OCI-LY7 (cell line): Measurements from ENCODE around the gene DOHH.

ENCODE experiments used
- EZH2phosphoT487 ChIP-seq: fragments of 200-600 bp; sonication (generic); IDR thresholded peaks from 2 replicates; pipeline ENCODE4 v1.6.1; 2018; ENCODE audit warnings: low read depth, borderline replicate concordance, mild to moderate bottlenecking, mixed run types, antibody characterized with exemption, low read length, moderate library complexity, mixed read lengths
- TF ChIP-seq, protein P1 (sequence below): fragments of 200-600 bp; sonication (generic); conservative IDR thresholded peaks from 2 replicates; pipeline ENCODE4 v1.5.1; 2014; ENCODE audit warnings: mild to moderate bottlenecking, antibody characterized with exemption, low read length, moderate library complexity, mixed read lengths

DNA sequence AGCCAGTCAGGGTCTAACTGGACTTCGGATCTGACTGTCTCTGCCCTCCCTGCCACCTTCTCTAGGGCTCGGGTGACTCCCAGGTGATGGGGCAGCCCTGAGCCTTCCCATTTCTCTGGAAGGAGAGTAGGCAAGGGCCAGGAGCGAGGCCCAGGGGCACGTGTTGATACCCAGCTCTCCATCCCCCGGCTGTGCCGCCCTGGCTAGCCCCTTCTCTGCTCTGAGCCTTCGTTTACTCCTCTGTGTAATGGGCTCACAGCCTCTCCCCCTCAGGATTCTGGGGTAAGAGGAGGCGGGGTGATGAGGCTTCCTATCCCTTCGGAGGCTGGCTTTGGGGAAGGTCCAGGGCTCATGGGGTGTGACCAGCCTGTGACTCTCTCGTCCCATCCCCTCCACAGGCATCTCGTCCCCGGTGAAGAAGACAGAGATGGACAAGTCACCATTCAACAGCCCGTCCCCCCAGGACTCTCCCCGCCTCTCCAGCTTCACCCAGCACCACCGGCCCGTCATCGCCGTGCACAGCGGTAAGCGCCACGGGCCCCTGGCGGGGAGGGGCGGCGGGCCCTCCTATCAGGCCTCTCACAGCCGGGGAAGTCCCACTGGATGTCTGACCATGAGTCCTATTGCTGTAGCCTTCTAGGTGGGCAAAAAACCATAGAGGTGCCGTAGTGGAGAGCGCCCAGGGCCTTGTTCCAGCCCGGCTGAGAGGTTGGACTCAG lies 51.7 kb downstream of the DOHH start:
- TF ChIP-seq, protein P1, sequence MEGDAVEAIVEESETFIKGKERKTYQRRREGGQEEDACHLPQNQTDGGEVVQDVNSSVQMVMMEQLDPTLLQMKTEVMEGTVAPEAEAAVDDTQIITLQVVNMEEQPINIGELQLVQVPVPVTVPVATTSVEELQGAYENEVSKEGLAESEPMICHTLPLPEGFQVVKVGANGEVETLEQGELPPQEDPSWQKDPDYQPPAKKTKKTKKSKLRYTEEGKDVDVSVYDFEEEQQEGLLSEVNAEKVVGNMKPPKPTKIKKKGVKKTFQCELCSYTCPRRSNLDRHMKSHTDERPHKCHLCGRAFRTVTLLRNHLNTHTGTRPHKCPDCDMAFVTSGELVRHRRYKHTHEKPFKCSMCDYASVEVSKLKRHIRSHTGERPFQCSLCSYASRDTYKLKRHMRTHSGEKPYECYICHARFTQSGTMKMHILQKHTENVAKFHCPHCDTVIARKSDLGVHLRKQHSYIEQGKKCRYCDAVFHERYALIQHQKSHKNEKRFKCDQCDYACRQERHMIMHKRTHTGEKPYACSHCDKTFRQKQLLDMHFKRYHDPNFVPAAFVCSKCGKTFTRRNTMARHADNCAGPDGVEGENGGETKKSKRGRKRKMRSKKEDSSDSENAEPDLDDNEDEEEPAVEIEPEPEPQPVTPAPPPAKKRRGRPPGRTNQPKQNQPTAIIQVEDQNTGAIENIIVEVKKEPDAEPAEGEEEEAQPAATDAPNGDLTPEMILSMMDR, result no peak
- TF ChIP-seq EZH2phosphoT487, result no peak
